H1 (cell line): ENCODE results near the gene EPHA1. TPM values are rescaled to one million over a fixed set of nuclear protein-coding genes. Genes with fewer than 3 reads are reported as not detected.

Experiments
- CTCF ChIA-PET: fragments of 300-600 bp; sonication (Branson Sonifier 250); formaldehyde crosslinking; loops from one replicate; lab custom pipeline; 2021; ENCODE audit not compliant: partially characterized antibody; lab: Charles Lee
- POLR2A ChIA-PET: fragments of 300-600 bp; sonication (Branson Sonifier 250); formaldehyde crosslinking; loops from one replicate; lab custom pipeline; 2021; ENCODE audit warnings: inconsistent platforms; ENCODE audit not compliant: partially characterized antibody; lab: Charles Lee
- DNase-seq, 2 experiments: peaks; one replicate each; pipeline versions ENCODE4 v3.0.0 to v3.0.0-alpha.2; 2010 to 2022; ENCODE audit warnings: low spot score in 2 of 2, low read depth in 1 of 2, mixed read lengths in 1 of 2
- FAIRE-seq: peaks from 2 replicates; lab custom pipeline; 2011; peaks lifted over from hg19 to GRCh38; lab: Jason Lieb, UNC
- H2AFZ ChIP-seq: 2 replicates; pipeline ENCODE4 v1.8.1; 2012; ENCODE audit warnings: low read length, inconsistent platforms
- H2AK5ac ChIP-seq: 2 replicates; pipeline ENCODE4 v1.6.1; 2013; ENCODE audit warnings: low read depth, low read length
- H2BK120ac ChIP-seq: replicated peaks from 2 replicates; pipeline ENCODE3; 2013; ENCODE audit warnings: low read depth, low read length, inconsistent platforms
- H2BK12ac ChIP-seq: 2 replicates; pipeline ENCODE4 v1.6.1; 2013; ENCODE audit warnings: low read depth, low read length
- H2BK15ac ChIP-seq: 2 replicates; pipeline ENCODE4 v1.6.1; 2013; ENCODE audit warnings: low read length
- H2BK20ac ChIP-seq: 2 replicates; pipeline ENCODE4 v1.6.1; 2013; ENCODE audit warnings: low read length
- H2BK5ac ChIP-seq: 2 replicates; pipeline ENCODE4 v1.6.1; 2013; ENCODE audit warnings: low read depth, low read length
- H3K14ac ChIP-seq: 2 replicates; pipeline ENCODE4 v1.6.1; 2013; ENCODE audit warnings: inconsistent platforms; ENCODE audit not compliant: insufficient read length
- H3K18ac ChIP-seq: 2 replicates; pipeline ENCODE4 v1.6.1; 2013; ENCODE audit warnings: low read length; ENCODE audit errors: extremely low read depth
- H3K23ac ChIP-seq: 2 replicates; pipeline ENCODE4 v1.6.1; 2013; ENCODE audit warnings: inconsistent platforms; ENCODE audit not compliant: insufficient read length
- H3K23me2 ChIP-seq: 2 replicates; pipeline ENCODE4 v1.6.1; 2013; ENCODE audit warnings: low read depth, low read length
- H3K27ac ChIP-seq: 2 replicates; pipeline ENCODE4 v1.6.1; 2011; ENCODE audit warnings: low read depth, low read length, inconsistent platforms
- H3K27me3 ChIP-seq, 4 experiments: replicated peaks in 1 of 4; 1 replicate in 1 of 4; 2 replicates in 3 of 4; pipeline versions ENCODE4 v1.6.1 to v1.8.1; 2011 to 2013; ENCODE audit warnings: low read length in 3 of 4, mild to moderate bottlenecking in 3 of 4, inconsistent platforms in 2 of 4, mixed read lengths in 2 of 4, moderate library complexity in 1 of 4; ENCODE audit not compliant: control insufficient read depth in 3 of 4, insufficient read depth in 3 of 4; ENCODE audit errors: extremely low read depth in 1 of 4
- H3K36me3 ChIP-seq, 4 experiments: 2 replicates each; pipeline versions ENCODE4 v1.6.1 to v1.8.1; 2011 to 2013; ENCODE audit warnings: mild to moderate bottlenecking in 4 of 4, low read length in 3 of 4, moderate library complexity in 2 of 4, control low read depth in 1 of 4, inconsistent platforms in 1 of 4; ENCODE audit not compliant: insufficient read depth in 4 of 4, control insufficient read depth in 2 of 4
- H3K4ac ChIP-seq: replicated peaks from 2 replicates; pipeline ENCODE3; 2013; ENCODE audit warnings: low read length, low read depth, mixed read lengths, inconsistent platforms; ENCODE audit not compliant: insufficient read length
- H3K4me1 ChIP-seq, 4 experiments: replicated peaks in 1 of 4; 1 replicate in 1 of 4; 2 replicates in 3 of 4; pipeline versions ENCODE4 v1.6.1 to v1.8.1; 2011 to 2013; ENCODE audit warnings: low read length in 3 of 4, inconsistent platforms in 2 of 4, mixed read lengths in 1 of 4; ENCODE audit not compliant: insufficient read depth in 4 of 4, control insufficient read depth in 3 of 4
- H3K4me2 ChIP-seq, 2 experiments: 2 replicates each; pipeline versions ENCODE4 v1.6.1 to v1.8.1; 2011 to 2013; ENCODE audit warnings: low read depth in 2 of 2, low read length in 2 of 2, control low read depth in 1 of 2, inconsistent platforms in 1 of 2, mild to moderate bottlenecking in 1 of 2; ENCODE audit not compliant: insufficient read depth in 1 of 2
- H3K4me3 ChIP-seq, 4 experiments: fragments of 200-600, 300-600 bp in 1 of 4; sonication (generic), shearing (Covaris generic), sonication (Bioruptor Twin) in 1 of 4; 2 replicates each; pipeline versions ENCODE4 v1.5.1 to v1.8.1; 2011 to 2016; ENCODE audit warnings: low read length in 4 of 4, low read depth in 3 of 4, control low read depth in 2 of 4, inconsistent platforms in 2 of 4, mild to moderate bottlenecking in 2 of 4, mixed read lengths in 1 of 4, moderate library complexity in 1 of 4; ENCODE audit not compliant: insufficient read depth in 2 of 4; ENCODE audit errors: extremely low read depth in 1 of 4
- H3K56ac ChIP-seq: replicated peaks from 2 replicates; pipeline ENCODE3; 2013; ENCODE audit warnings: low read depth, mild to moderate bottlenecking, mixed read lengths, low read length, inconsistent platforms; ENCODE audit not compliant: insufficient read length
- H3K79me1 ChIP-seq: 2 replicates; pipeline ENCODE4 v1.6.1; 2013; ENCODE audit warnings: low read depth, low read length, control low read depth
- H3K79me2 ChIP-seq, 2 experiments: 2 replicates each; pipeline versions ENCODE4 v1.6.1 to v1.8.1; 2012 to 2013; ENCODE audit warnings: low read length in 2 of 2, mild to moderate bottlenecking in 2 of 2, inconsistent platforms in 1 of 2; ENCODE audit not compliant: insufficient read depth in 2 of 2, control insufficient read depth in 1 of 2
- H3K9ac ChIP-seq, 4 experiments: replicated peaks in 1 of 4; 1 replicate in 1 of 4; 2 replicates in 3 of 4; pipeline versions ENCODE4 v1.6.1 to v1.8.1; 2011 to 2013; ENCODE audit warnings: low read depth in 3 of 4, low read length in 3 of 4, control low read depth in 2 of 4, mild to moderate bottlenecking in 2 of 4, moderate library complexity in 2 of 4, inconsistent platforms in 1 of 4; ENCODE audit errors: extremely low read depth in 1 of 4
- H3K9me3 ChIP-seq, 2 experiments: 2 replicates each; pipeline versions ENCODE4 v1.6.1 to v1.8.1; 2012 to 2013; ENCODE audit warnings: mild to moderate bottlenecking in 2 of 2, moderate library complexity in 2 of 2, control low read depth in 1 of 2, inconsistent platforms in 1 of 2, low read depth in 1 of 2, low read length in 1 of 2, mixed read lengths in 1 of 2; ENCODE audit not compliant: insufficient read depth in 2 of 2
- H4K20me1 ChIP-seq, 2 experiments: replicated peaks in 1 of 2; 2 replicates each; pipeline versions ENCODE3 to v1.8.1; 2011 to 2013; ENCODE audit warnings: inconsistent platforms in 2 of 2, low read length in 2 of 2, mild to moderate bottlenecking in 1 of 2; ENCODE audit not compliant: insufficient read depth in 2 of 2, control insufficient read depth in 1 of 2
- H4K5ac ChIP-seq: 2 replicates; pipeline ENCODE4 v1.6.1; 2013; ENCODE audit warnings: low read length, low read depth, mixed read lengths, inconsistent platforms; ENCODE audit not compliant: insufficient read length
- H4K8ac ChIP-seq: 2 replicates; pipeline ENCODE4 v1.8.0; 2013; ENCODE audit warnings: mild to moderate bottlenecking, moderate library complexity, low read length, inconsistent platforms; ENCODE audit not compliant: insufficient read depth; ENCODE audit errors: extremely low read depth
- H4K91ac ChIP-seq: replicated peaks from 2 replicates; pipeline ENCODE3; 2013; ENCODE audit warnings: low read length, mixed read lengths, inconsistent platforms; ENCODE audit not compliant: insufficient read length
- BRCA1 ChIP-seq: IDR thresholded peaks from 2 replicates; pipeline ENCODE4 v1.6.1; 2012; ENCODE audit warnings: low read depth, low read length, improper control_type of control experiment
- WGBS, 2 experiments: shearing (Covaris generic) in 1 of 2; methylation state at CpG; one replicate each; pipeline versions ENCODE4 v1.1.6 to v1.1.7; 2013 to 2015; ENCODE audit warnings: low lambda C conversion rate in 2 of 2, mixed read lengths in 2 of 2, inconsistent platforms in 1 of 2, low coverage in 1 of 2, missing lambda C conversion rate in 1 of 2; ENCODE audit not compliant: insufficient replicate concordance in 2 of 2, insufficient coverage in 1 of 2, insufficient read length in 1 of 2; ENCODE audit errors: extremely low coverage in 1 of 2, missing lambda C conversion rate in 1 of 2; 5-methylcytosine and 5-hydroxymethylcytosine counted together
- polyA plus RNA-seq, 7 experiments: library from polyadenylated mRNA; depleted of rRNA in 3 of 7; stranded (reverse) in 5 of 7; unstranded in 2 of 7; fragments of >200 nt in 5 of 7; fragments of 200-250 nt in 2 of 7; gene quantifications; 1 replicate in 5 of 7; 2 replicates in 1 of 7; 4 replicates in 1 of 7; pipeline versions ENCODE4 v1.2.1 to v1.2.3, GENCODE V29; 2011 to 2013; ENCODE audit warnings: missing spikeins in 2 of 7, mixed read lengths in 2 of 7
- total RNA-seq: library from RNA; stranded (reverse); fragmentation: NEBNext Ultra II Directional; extraction: Animal tissue kit (Norgen Biotek cat#: 25700); gene quantifications from 2 replicates; pipeline ENCODE4 v1.2.1, GENCODE V29; 2021

EPHA1 gene
- total and polyA plus RNA-seq, 2 of the 8 experiments (the other 6 are each of a cell fraction or from before 2014, with no cell fraction given): 86.5 to 133 TPM

DNA sequence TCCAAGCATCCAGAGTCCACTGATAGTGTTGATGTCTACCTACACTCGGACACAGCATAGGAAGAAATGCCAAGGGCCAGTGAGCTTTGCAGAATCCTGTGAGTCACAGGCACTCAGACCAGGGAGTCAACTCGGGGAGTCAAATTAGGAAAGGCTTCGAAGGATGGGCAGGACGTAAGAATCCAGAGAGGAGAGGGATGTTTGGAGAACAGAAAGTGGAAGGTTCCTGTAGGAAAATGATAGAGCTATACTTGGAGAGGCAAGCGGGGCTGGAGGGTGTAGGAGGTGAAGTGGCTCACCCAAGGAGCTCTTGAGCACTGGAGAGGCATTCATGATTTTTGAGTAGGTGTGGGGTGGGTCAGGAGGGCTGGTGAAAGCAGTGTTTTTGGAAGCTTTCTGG lies 24.5 kb downstream of the EPHA1 start:
- H3K4me3 ChIP-seq: no peak overlapping the region

More for the DNA sequence above, 24.5 kb downstream of the EPHA1 start:
- H2AFZ ChIP-seq: no peak overlapping the region
- H3K79me1 ChIP-seq: peaks cover 26% of the 10 kb centered on the region
- H2BK15ac ChIP-seq: no peak overlapping the region
- WGBS, 2 experiments: 84% methylated on average over 5 of the region's 5 CpGs; no CpG with 5 or more reads in 1 of the 2 experiments
- H2BK12ac ChIP-seq: no peak overlapping the region
- H3K4me2 ChIP-seq: peak overlapping the region in 1 of 2 experiments; percentile 5; a peak in 1 of 4 replicates
- peaks cover 3 to 55% of the 10 kb centered on the region in 2 experiments; a peak in 3 of 4 replicates for H3K79me2 ChIP-seq
- TF ChIP-seq BRCA1: no peak
- H2AK5ac ChIP-seq: no peak overlapping the region
- no peak overlapping the region for H3K56ac ChIP-seq
- H2BK120ac ChIP-seq: no peak overlapping the region
- DNase-seq: no peak
- no peak overlapping the region for H4K5ac ChIP-seq
- no peak overlapping the region for H3K18ac ChIP-seq
- H3K23ac ChIP-seq: no peak overlapping the region
- peak overlapping the region; percentile 28; the same call in 1 of the 2 replicates for H3K27ac ChIP-seq
- H4K91ac ChIP-seq: no peak overlapping the region
- no peak for FAIRE-seq
- H3K9ac ChIP-seq: no peak overlapping the region
- peaks cover 5 to 22% (median 6%) of the 10 kb centered on the region in 4 experiments for H3K4me1 ChIP-seq
- no peaks in the 10 kb centered on the region for H3K27me3 ChIP-seq
- H4K20me1 ChIP-seq: peaks cover 29 to 45% of the 10 kb centered on the region in 2 experiments
- peaks cover 14 to 45% (median 20%) of the 10 kb centered on the region in 4 experiments for H3K36me3 ChIP-seq
- no peak overlapping the region for H2BK20ac ChIP-seq
- no peak overlapping the region for H4K8ac ChIP-seq
- no peaks in the 10 kb centered on the region for H3K9me3 ChIP-seq
- POLR2A ChIA-PET: interaction anchor here (0.9 to 19.0 kb wide), 11 partner anchors 15 to 50 kb away, joined by 3 to 518 read pairs (median 4); partner anchors contain the start of genes EPHA1 and FAM131B
- peaks cover 8% of the 10 kb centered on the region; the same call in 1 of the 2 replicates for H3K23me2 ChIP-seq
- CTCF ChIA-PET: interaction anchor here (0.7 to 17.5 kb wide), 18 partner anchors 9 to 121 kb away, joined by 3 to 359 read pairs (median 4); partner anchors contain the start of genes EPHA1 and GSTK1
- H3K14ac ChIP-seq: no peak overlapping the region
- no peak overlapping the region for H2BK5ac ChIP-seq
- no peak overlapping the region for H3K4ac ChIP-seq
